Stimulated activated CD4-positive, alpha-beta T cell treated with anti-CD3 and anti-CD28 coated beads, TNF-alpha, amount 100 ng/mL, for 4 hours (primary cell): ENCODE data around the gene PTGS2.
"Not testable (repeated sequence)": the region's sequence is repeated elsewhere in the genome, so short reads cannot be mapped to it uniquely, and the experiment has no call there.

ENCODE experiments used
- DNase-seq, 3 experiments: peaks; one replicate each; pipeline ENCODE4 v3.0.0-alpha.2; 2020; ENCODE audit warnings: low read depth in 3 of 3

Gene PTGS2

DNA sequence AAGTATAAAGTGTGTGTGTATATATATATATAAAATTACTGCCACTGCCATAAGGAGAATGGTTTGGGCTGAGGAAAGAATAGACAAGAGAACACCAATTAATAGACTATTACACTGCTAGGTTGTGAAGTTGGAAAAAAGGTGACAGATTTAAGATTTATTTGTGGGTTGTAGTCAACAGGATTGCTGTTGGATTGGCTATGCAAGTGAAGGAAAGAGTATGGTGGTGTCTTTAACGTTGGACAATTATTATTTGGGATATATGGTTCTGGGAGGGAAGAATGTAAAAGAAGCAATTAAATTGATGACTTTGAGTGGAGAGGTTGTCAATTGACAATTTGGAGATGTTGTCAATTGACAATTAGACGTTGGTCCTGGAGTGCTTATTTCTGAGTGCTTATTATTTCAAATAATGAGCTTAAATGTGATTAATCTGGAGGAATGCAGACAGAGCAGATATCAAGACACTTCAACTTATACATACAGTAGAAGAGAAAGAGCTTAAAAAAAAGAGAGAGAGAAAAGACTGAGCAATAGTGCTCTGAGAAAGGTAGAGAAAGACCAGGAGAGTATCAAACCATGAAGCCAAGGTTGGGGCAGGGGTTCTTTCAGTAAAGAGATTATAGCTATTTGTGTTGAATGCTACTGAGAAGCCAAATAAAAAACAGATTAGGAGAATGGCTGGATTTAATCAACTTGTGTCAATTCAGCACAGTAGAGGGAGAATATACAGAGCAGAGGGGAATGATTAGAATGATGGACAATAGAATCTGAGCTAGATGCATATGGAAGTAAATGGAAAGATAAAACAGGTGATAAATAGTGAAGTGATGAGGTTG, 9.7 kb downstream of the PTGS2 start:
- DNase-seq: no peak

DNA sequence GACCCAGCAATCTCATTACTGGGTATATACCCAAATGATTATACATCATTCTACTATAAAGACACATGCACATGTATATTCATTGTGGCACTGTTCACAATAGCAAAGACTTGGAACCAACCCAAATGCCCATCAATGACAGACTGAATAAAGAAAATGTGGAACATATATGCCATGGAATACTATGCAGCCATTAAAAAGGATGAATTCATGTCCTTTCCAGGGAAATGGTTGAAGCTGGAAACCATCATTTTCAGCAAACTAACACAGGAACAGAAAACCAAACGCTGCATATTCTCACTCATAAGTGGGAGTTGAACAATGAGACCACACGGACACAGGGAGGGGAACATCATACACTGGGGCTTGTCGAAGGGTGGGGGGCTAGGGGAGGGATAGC, 10.4 kb downstream of the PTGS2 start:
- DNase-seq: not testable (repeated sequence)

DNA sequence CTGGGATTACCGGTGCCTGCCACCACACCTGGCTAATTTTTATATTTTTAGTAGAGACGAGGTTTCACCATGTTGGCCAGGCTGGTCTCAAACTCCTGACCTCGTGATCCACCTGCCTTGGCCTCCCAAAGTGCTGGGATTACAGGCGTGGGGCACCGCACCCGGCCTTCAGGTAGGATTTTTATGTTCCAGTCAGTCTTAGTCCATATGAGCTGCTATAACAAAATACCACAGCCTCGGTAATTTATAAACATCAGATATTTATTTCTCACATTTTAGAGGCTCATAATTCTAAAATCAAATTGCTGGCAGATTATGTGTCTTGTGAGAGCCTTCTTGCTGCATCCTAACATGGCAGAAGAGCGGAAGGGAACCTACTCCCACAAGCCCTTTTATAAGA, 16.0 kb downstream of the PTGS2 start:
- DNase-seq: not testable (repeated sequence)

DNA sequence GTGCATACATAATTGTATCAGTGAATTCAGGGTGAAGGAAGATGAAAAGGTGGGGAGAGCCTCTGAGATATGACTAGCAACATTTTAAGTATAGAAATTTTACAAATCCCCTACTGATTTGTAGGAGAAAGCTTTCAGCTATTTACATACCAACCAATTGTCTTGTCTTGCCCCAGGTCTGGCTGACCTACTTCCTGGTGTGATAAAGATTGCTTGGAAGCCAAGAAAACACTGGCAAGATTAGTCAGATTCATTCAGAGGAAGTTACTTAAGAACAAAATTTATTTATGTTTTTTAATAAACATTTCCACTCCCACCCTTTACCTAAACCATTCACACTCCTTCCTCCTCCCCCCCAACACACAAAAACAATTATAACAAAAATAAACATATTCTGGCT, 17.5 kb downstream of the PTGS2 start:
- DNase-seq: no peak

DNA sequence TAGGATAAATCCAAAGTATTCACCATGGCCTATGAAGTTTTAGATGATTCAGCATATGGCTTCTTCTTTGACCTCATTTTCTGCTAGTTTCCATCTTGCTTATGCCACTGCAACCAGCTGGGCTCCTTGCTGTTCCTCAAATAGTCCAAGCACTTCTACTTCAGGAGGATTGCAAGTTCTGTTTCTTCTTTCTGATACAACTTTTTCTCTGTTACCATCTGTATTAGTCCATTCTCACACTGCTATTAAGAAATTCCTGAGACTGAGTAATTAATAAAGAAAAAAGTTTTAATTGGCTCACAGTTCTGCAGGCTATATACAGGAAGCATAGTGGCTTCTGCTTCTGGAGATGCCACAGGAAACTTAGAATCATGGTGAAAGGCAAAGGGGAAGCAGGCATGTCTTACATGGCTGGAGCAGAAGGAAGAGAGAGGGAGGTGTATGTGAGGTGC, 20.3 kb downstream of the PTGS2 start:
- no peak for DNase-seq

DNA sequence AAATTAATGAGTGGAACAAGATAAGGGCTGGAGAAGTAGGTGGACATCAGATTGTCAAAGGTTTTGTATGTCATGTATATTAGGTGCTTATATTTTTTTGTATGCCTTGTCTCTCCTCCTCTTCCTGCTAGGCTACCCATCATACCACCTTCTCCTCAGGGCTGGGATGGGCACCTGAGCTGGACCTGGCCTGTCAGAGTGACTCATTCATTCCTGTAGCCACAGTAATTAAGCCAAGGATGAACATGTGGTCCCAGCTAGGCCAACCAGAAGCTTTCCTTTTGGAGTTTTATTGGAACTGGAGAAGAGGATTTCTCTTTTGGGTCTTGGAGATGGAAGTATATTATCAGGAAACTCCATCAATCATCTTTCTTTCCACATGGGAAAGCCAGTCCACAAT, 21.2 kb downstream of the PTGS2 start:
- DNase-seq: no peak

DNA sequence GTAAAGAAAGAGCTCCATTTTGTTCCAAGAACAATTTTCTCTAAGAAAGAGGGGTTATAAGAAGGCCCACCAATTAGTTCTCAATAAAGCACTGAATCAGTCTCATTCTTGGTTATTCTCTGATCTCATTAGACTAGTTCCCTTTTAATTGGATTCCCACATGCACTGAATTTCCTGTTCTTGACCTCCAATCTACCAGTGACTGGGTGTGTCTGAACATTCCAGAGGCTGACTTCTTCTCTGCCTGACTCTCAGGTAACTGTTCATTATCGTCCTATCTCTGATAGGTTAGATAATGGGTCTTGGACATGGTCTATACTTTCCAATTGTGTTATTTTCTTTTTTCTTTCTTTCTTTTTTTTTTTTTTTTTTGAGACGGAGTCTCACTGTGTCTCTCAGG, 22.7 kb downstream of the PTGS2 start:
- DNase-seq: no peak

DNA sequence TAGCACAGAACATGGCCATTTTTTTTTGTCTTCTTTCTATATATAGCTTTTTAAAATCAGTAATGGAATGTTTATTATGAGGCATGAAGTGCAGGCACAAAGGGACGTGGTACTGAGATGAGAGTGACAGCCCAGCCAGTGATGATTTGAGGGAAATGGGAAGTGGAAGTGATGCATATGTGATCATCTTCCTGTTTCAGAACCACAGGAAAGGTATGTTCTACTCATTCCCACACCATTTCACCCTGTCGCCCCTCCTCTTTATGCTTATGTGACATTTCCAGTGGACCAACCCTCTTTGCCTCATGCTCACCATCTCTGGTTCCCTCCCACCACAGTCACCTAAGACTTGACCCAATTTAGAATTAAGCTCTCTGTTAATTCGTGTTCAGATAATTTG, 24.3 kb downstream of the PTGS2 start:
- DNase-seq: no peak

DNA sequence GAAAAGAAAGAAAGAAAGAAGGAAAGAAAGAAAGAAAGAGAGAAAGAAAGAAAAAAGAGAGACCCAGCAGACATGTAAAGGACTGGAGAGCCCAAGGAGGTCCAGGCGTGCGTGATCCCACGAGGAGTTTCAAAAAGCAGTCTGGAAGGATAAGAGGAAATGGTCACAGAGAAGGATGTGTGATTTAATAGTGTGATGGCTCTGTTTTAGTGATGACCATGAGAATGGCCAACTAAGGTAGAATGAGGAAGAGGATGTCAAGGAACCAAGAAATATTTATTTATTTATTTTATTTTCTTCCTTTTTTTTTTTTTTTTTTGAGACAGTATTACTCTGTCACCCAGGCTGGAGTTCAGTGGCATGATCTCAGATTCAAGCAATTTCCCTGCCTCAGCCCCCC, 25.5 kb downstream of the PTGS2 start:
- DNase-seq: no peak

DNA sequence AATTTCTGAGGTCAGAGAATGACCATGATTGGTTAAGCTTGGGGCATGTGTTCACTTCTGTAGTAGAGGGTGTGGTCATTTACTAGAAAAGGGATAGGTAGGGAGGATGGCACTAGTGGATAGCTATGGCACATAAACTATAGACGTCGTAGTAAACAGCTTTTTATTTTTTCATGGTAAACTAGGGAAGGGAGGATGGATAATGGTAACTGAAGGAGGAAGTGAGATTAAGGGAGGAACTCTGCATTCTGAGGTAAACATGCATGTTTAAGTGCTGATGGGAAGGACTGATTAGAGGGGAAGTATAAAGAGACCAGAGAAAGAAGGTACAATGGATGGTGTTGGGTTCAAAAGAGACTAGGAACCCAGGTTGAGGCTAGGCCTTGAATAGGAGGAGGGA, 26.9 kb downstream of the PTGS2 start:
- DNase-seq: no peak

DNA sequence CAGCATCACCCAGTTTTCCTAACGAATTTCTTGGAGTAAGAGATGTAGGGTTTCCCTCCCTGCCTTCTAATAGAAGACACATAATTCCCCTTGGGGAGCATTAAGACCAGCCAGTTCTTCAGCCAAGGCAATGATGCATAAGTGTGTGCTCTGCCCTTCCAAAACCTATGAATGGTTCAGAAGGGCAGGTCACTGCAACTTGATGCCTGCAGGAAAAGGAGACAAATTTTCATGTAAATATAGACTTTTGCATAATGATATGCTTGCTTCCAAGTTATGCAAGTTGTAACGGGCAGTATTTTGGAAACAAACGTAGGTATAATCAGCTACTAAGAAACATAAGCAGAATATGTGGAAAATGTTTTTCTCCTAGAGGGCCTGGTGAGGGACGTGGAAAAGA, 31.6 kb downstream of the PTGS2 start:
- no peak for DNase-seq

DNA sequence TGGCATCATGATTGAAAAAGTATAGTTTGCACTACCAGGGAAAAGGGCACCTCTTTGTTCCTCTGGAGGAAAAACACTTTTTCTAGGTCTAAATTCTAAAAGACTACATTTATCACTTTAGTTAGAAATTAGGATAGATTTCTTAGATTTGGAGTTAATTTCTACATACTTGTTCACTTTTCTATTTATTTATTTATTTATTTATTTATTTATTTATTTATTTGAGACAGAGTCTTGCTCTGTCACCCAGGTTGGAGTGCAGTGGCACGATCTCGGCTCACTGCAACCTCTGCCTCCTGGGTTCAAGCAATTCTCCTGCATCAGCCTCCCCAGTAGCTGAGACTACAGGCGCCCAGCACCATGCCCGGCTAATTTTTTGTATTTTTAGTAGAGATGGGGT, 32.2 kb downstream of the PTGS2 start:
- DNase-seq: not testable (repeated sequence)

DNA sequence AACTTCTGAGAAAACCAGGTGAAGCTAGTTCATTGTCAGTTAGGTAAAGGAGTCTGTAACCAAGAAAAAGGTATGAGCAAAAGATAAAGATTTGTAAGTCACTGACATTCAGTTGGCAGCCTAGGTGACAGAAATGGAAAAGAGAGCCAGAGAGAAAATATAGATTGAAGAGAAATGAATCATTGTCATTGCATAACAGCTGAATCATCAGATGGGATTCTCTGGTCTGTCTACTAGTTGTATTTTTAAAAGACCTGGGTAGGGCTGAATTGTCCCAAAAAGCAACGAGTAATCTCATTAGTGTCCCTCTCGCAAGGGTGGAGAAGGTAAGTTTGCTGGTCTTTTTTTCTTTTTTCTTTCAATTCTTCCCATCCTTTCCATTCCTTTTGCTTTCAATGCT, 36.6 kb downstream of the PTGS2 start:
- DNase-seq: no peak

DNA sequence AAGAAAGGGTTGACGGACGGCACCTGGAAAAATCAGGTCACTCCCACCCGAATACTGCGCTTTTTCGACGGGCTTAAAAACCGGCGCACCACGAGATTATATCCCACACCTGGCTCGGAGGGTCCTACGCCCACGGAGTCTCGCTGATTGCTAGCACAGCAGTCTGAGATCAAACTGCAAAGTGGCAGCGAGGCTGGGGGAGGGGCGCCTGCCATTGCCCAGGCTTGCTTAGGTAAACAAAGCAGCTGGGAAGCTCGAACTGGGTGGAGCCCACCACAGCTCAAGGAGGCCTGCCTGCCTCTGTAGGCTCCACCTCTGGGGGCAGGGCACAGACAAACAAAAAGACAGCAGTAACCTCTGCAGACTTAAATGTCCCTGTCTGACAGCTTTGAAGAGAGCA, 42.7 kb downstream of the PTGS2 start:
- DNase-seq: not testable (repeated sequence)

DNA sequence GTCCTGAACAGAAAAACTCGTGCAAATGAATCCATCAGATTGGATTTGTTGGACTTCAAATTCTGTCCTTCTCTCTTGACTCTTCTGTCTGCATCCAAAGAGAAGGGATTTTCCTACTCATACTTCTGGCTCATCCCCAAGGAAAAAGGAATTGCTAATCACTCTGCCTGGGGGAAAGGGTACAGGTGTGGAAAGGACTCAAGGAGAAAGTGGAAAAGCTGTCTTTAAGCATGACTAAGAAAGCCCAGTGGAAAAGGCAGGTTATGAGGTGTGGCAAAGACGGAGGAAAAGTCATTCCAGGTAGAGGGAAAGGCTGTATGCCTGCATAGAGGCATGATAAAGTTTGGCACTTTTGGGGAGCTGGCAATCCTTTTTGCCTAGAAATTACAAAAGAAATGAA, 43.4 kb downstream of the PTGS2 start:
- no peak for DNase-seq

DNA sequence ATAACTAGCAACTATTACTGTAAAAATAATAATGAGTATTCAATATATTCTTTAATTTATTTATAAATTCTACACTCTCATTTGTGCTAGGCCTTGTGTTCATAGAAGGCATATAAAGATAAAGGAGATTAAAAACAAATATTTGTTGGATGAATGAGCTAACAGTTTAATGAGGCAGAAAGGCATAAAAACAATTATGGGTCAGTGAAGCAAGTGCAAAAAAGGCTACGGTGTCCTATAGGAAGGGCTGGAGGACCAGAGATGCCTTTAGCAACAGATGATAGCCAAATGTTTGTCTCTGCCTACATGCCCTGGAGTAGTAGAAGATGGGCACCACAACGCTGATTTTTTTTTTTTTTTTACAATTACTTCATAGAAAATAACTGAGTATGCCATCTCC, 45.7 kb downstream of the PTGS2 start:
- no peak for DNase-seq

DNA sequence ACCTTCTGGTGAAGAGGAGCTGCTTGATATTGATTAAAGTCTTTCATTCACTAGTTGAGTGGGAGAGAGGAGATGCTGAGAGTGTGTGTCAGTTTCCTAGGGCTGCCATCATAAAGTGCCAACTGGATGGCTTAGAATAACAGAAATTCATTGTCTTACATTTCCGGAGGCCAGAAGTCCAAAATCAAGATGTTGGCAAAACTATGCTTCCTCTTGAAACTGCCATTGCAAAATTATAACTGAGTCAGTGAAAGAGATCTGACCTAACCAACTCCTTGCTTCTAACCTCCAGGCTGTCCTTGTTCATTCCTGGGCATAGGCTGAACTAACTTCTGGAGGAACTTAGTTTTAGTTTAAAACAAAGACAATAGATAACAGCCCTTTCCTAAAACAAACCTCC, 47.1 kb downstream of the PTGS2 start:
- DNase-seq: no peak

DNA sequence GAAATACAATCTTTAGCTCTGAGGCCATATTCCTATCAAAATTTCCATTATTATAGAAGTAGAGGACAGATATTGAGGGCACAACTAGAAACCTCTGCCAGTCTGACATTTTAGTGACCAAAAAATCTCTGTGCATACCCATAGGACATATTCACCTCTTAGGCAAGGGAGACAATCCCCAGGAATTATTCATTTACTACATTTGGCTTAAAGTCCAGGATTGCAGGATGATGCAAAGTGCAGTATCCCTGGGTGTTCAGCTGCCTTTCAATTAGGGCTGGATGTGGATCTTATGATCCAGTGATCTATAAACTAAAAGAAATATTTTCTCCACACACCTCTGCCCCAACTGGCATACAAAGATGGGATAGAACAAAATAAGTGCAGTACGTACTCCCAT, 50.9 kb downstream of the PTGS2 start:
- no peak for DNase-seq

DNA sequence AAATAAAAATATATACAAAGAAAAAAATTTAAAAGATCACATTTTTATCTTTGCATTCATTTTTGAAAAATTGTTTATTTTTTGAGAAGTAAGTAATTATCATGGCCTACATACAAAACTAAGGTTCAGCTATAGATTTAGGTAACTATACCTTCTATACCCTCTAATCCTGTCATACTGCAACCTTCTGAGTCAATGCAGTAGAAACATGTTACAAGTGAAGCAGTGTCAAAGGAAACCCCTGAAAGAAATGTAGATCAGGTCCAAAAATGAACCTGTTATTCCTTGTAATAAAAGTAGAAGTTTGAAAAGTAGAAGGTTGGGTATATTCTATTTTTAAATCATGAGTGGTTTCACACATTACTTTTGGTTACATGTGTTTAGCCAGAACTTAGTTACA, 51.3 kb downstream of the PTGS2 start:
- DNase-seq: no peak

DNA sequence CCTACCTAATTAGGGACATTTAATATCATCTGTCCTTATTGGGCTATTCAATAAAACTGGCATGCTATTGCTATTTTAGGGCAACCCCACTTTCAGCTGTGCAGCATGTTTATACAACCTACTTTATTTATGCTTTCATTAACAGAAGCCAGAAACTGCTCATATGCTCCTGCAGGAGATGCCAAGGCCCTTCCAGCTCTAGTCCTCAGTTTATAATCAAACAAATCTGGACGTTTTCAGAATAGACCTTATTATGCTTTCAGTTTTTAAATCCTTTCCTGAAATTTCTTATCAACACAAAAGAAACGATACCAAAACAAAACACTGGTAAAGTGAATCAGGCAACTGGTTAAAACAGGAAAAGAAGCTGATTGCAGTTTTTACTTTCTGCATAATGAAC, 53.2 kb downstream of the PTGS2 start:
- no peak for DNase-seq

DNA sequence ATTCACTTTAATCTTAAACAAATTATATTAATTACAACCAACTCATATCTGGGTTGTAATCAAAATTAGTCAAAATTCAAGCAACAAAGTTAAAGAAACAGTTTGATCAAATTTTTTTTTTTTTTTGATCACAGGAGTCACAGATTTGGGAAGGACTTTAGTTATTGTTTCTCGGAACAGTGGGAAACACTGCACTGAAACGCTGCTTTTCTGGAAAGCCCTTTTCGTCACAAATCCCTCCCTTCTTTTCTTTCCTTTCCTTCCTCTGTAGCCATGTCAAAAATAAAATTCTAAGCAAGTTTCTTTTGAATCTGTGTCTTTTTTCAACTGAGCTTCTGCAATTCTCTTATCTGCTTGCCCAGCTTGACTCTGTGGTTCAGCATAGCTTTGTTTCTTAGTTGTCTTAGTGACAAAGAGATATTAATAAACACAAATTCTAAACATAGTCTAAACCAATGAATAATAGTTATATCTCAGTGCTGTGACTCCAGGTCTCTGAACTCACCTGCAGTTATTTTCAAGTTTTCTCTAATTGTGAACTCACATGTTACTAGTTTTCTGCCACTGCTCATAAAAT, 53.8 kb downstream of the PTGS2 start:
- no peak for DNase-seq

DNA sequence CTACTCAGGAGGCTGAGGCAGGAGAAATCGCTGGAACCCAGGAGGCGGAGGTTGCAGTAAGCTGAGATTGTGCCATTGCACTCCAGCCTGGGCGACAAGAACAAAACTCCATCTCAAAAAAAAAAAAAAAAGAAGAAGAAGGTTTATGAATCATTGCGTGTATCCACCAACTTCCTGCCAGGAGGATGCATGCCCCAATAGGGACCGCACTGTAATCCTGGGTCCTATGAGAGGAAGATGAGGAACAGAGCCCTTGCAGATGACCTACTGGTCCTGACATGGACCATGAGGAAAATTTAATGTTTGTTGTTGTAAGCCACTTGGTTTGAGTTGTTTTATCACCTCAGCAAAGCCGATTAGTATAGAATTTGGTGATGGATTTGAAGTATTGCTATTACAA, 56.7 kb downstream of the PTGS2 start:
- DNase-seq: no peak
